HG02623 (cell line): ENCODE data around the gene ZNF679.
"Not testable (repeated sequence)": the region's sequence is repeated elsewhere in the genome, so short reads cannot be mapped to it uniquely, and the experiment has no call there.

Experiments
- ATAC-seq: cut with Tn5 transposase; IDR thresholded peaks from one replicate; pipeline ENCODE4 v1.9.1; 2021; ENCODE audit warnings: moderate library complexity; ENCODE audit not compliant: unreplicated experiment

The ZNF679 gene

GRCh38 chr7:64308016-64308270, 79.7 kb downstream of the ZNF679 start:
- no peak for ATAC-seq

DNA sequence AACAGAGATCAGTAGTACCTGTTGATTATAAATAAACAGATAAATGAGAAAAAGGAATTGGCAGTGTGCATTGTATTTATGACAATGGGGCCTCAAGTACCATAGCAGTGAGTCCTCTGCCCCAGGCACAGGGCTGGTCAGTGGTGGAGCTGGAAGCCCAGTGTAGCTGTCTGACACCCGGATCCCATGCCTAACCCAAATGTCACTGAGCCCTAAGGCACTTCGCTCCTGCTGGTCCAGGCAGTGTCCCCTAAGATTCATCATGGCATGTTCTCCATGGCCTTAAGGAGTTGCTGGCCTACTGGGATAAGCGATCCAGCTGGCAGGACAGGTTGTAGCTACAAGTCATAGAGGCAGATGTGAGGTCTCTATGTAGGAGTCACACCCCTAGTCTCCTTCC, 82.2 kb downstream of the ZNF679 start:
- ATAC-seq: no peak

- ATAC-seq: no peak
These were observed 84.6 kb downstream of the ZNF679 start for GRCh38 chr7:64312826-64313225.

GRCh38 chr7:64313740-64314491, 85.6 kb downstream of the ZNF679 start, which contains the start of gene ZNF736:
ZNF736 (plus strand) TSS chr7:64313961; CDS start chr7:64314151, 190 bp downstream.
- ATAC-seq: peak; percentile 100

DNA sequence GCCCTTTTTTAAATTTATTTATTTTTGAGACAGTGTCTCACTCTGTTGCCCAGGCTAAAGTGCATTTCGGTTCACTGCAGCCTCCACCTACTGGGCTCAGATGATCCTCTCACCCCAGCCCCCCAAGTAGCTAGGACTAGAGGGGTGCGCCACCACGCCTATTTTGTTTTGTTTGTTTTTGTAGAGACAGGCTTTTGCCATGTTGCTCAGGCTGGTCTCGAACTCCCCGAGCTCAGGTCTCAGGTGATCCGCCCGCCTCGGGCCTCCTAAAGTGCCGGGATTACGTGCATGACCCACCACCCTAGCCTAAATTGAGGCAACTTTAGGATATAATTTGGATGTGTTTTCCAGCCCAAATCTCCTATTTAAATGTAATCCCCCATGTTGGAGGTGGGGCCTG, 86.3 kb downstream of the ZNF679 start:
- ATAC-seq: no peak

GRCh38 chr7:64316031-64316742, 87.9 kb downstream of the ZNF679 start:
- not testable (repeated sequence) for ATAC-seq
